ENCODE results near the gene NCKIPSD.

The NCKIPSD gene

GRCh38 chr3:48647714-48648113 lies 38.0 kb downstream of the NCKIPSD start:
- no peak for DNase-seq (ENCODE audit: low read depth)
- TF ChIP-seq, protein P1, sequence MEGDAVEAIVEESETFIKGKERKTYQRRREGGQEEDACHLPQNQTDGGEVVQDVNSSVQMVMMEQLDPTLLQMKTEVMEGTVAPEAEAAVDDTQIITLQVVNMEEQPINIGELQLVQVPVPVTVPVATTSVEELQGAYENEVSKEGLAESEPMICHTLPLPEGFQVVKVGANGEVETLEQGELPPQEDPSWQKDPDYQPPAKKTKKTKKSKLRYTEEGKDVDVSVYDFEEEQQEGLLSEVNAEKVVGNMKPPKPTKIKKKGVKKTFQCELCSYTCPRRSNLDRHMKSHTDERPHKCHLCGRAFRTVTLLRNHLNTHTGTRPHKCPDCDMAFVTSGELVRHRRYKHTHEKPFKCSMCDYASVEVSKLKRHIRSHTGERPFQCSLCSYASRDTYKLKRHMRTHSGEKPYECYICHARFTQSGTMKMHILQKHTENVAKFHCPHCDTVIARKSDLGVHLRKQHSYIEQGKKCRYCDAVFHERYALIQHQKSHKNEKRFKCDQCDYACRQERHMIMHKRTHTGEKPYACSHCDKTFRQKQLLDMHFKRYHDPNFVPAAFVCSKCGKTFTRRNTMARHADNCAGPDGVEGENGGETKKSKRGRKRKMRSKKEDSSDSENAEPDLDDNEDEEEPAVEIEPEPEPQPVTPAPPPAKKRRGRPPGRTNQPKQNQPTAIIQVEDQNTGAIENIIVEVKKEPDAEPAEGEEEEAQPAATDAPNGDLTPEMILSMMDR (IDR thresholded peaks at IDR 0.05; ENCODE audit: low read length, missing control alignments) = no peak
- no peak overlapping the region for H3K4me3 ChIP-seq (replicated peaks; ENCODE audit: low read depth, low read length)

GRCh38 chr3:48644898-48645760 lies 40.6 kb downstream of the NCKIPSD start:
- no peak overlapping the region for H3K4me3 ChIP-seq (replicated peaks; ENCODE audit: low read depth, low read length)
- TF ChIP-seq, protein P1 (IDR thresholded peaks at IDR 0.05; ENCODE audit: low read length, missing control alignments) = no peak
- no peak for DNase-seq (ENCODE audit: low read depth)

GRCh38 chr3:48642605-48643004 lies 43.1 kb downstream of the NCKIPSD start:
- H3K4me3 ChIP-seq (replicated peaks; ENCODE audit: low read depth, low read length) = no peak overlapping the region
- no peak for DNase-seq (ENCODE audit: low read depth)
- TF ChIP-seq, protein P1 (IDR thresholded peaks at IDR 0.05; ENCODE audit: low read length, missing control alignments) = no peak

DNA sequence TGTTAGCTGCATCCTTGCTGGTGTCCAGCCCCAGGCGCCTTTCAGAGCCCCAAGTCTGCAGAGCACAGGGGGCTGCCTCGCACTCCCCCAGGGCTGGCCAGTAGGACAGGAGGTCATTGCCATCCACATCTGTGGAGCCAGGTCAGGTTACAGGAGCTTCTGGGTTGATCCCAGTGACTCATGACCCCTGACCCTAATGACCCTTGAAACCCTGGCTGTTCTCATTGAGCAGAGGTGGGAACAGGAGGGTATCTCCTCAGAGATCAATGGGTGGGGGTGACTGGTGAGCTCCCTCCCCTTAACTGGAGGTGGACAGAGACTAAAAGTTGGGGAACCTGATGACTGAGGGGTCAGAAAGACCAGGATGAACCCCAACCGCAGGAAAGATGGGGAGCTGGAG lies 44.3 kb downstream of the NCKIPSD start:
- no peak for DNase-seq (ENCODE audit: low read depth)
- H3K4me3 ChIP-seq (replicated peaks; ENCODE audit: low read depth, low read length) = no peak overlapping the region
- TF ChIP-seq, protein P1 (IDR thresholded peaks at IDR 0.05; ENCODE audit: low read length, missing control alignments) = no peak

GRCh38 chr3:48639944-48640606 lies 45.6 kb downstream of the NCKIPSD start:
- no peak overlapping the region for H3K4me3 ChIP-seq (replicated peaks; ENCODE audit: low read depth, low read length)
- DNase-seq (ENCODE audit: low read depth) = no peak
- TF ChIP-seq, protein P1 (IDR thresholded peaks at IDR 0.05; ENCODE audit: low read length, missing control alignments) = no peak

- DNase-seq (ENCODE audit: low read depth) = no peak
- TF ChIP-seq, protein P1 (IDR thresholded peaks at IDR 0.05; ENCODE audit: low read length, missing control alignments) = no peak
- no peak overlapping the region for H3K4me3 ChIP-seq (replicated peaks; ENCODE audit: low read depth, low read length)
Observed at GRCh38 chr3:48637305-48637704, 48.4 kb downstream of the NCKIPSD start.

All from fibroblast of pulmonary artery (primary cell).